Caco-2 (cell line): ENCODE data around the gene CCL8. TPM values are rescaled to one million over a fixed set of nuclear protein-coding genes. Genes with fewer than 3 reads are reported as not detected.

ENCODE experiments used
- BruUV-seq: library from RNA; stranded (reverse); fragments of 400-500 nt; replicated peaks from 2 replicates; lab custom pipeline; 2021; lab: Mats Ljungman, UMichigan
- CTCF ChIA-PET: fragments of 300-600 bp; sonication (Branson Sonifier 250); formaldehyde crosslinking; loops from one replicate; lab custom pipeline; 2022; ENCODE audit warnings: antibody characterized with exemption; lab: Charles Lee
- POLR2A ChIA-PET: fragments of 300-600 bp; sonication (Branson Sonifier 250); formaldehyde crosslinking; loops from one replicate; lab custom pipeline; 2022; ENCODE audit warnings: antibody characterized with exemption; lab: Charles Lee
- DNase-seq, 2 experiments: peaks; one replicate each; pipeline versions ENCODE4 v3.0.0 to v3.0.0-alpha.2; 2020 to 2022
- H3K27me3 ChIP-seq: replicated peaks from 2 replicates; pipeline ENCODE4 v1.6.0; 2011; ENCODE audit warnings: low read length; ENCODE audit not compliant: control insufficient read depth, insufficient read depth
- H3K36me3 ChIP-seq: 2 replicates; pipeline ENCODE4 v1.5.1; 2011; ENCODE audit warnings: low read length; ENCODE audit not compliant: control insufficient read depth, insufficient read depth
- H3K4me1 ChIP-seq: fragments of 250-450 bp; sonication (Bioruptor Pico); 2 replicates; pipeline ENCODE4 v1.5.1; 2020; ENCODE audit warnings: mild to moderate bottlenecking
- H3K4me3 ChIP-seq: 2 replicates; pipeline ENCODE4 v1.5.1; 2011; ENCODE audit warnings: low read depth, mild to moderate bottlenecking, control low read depth, low read length
- H3K9me3 ChIP-seq: fragments of 250-450 bp; sonication (Bioruptor Pico); 2 replicates; pipeline ENCODE4 v1.5.1; 2020; ENCODE audit warnings: mild to moderate bottlenecking, moderate library complexity
- H3K27ac Mint-ChIP-seq: one replicate; pipeline ENCODE4 v1.8.0; 2022; ENCODE audit warnings: mixed read lengths; ENCODE audit not compliant: unreplicated experiment
- H3K27me3 Mint-ChIP-seq: one replicate; pipeline ENCODE4 v1.8.0; 2022; ENCODE audit warnings: mixed read lengths; ENCODE audit not compliant: insufficient read depth, unreplicated experiment
- H3K36me3 Mint-ChIP-seq: one replicate; pipeline ENCODE4 v1.8.0; 2022; ENCODE audit warnings: mild to moderate bottlenecking, mixed read lengths; ENCODE audit not compliant: insufficient read depth, unreplicated experiment
- H3K4me1 Mint-ChIP-seq: one replicate; pipeline ENCODE4 v1.8.0; 2022; ENCODE audit warnings: low read depth, mixed read lengths; ENCODE audit not compliant: unreplicated experiment
- H3K4me3 Mint-ChIP-seq: one replicate; pipeline ENCODE4 v1.8.0; 2022; ENCODE audit warnings: mild to moderate bottlenecking, moderate library complexity, mixed read lengths; ENCODE audit not compliant: unreplicated experiment
- H3K9me3 Mint-ChIP-seq: one replicate; pipeline ENCODE4 v1.8.0; 2022; ENCODE audit warnings: mixed read lengths; ENCODE audit not compliant: unreplicated experiment
- intact Hi-C: fragments of 100-400 bp; cut with micrococcal nuclease; formaldehyde crosslinking; loops from one replicate; pipeline ENCODE4 v1.10.0; 2022; ENCODE audit not compliant: unreplicated experiment
- total RNA-seq: library from RNA; stranded (reverse); gene quantifications from 2 replicates; pipeline ENCODE4 v1.2.3, GENCODE V29; 2022
- TF ChIP-seq, protein P1 (sequence below), 2 experiments: fragments of 200-600 bp in 1 of 2; IDR thresholded peaks; 1 replicate in 1 of 2; 2 replicates in 1 of 2; pipeline versions ENCODE4 v1.5.1 to v1.8.0; 2011 to 2022; ENCODE audit warnings: antibody characterized with exemption in 1 of 2, control low read depth in 1 of 2, inconsistent platforms in 1 of 2, low read depth in 1 of 2, low read length in 1 of 2, mild to moderate bottlenecking in 1 of 2, moderate library complexity in 1 of 2; ENCODE audit not compliant: insufficient read depth in 1 of 2, severe bottlenecking in 1 of 2, unreplicated experiment in 1 of 2

CCL8 gene
- total RNA-seq, 1 experiment from 2014 or later, result not detected

DNA sequence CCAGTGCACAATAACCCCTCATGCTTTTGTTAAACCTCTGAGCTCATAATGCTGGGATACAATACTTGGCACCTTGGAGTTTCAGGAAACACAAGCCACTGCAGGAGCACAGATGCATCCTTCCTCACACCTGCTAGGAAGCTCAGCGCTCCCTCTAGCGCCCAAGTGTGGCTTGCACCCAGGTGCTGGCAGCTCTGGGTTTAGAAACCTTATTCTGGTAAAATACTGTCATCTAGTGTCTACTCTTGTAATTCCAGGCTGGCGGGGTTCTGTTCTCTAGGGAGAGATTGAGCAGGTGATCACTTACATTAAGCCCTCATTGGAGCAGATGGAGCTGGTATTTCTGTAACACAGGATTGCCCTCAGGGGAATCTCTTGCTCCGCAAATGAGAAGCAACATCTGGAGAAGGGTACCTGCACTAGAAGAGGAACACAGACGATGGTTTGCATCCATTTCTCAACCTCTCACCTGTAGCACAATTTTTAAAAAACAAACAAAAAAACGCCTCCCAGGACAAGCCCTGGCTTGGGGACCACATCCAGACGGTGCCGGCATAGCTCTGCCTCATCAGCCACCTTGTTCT is 42.3 kb downstream of the CCL8 start:
- no peaks in the 10 kb centered on the region for H3K9me3 ChIP-seq
- H3K36me3 Mint-ChIP-seq, result no peaks in the 10 kb centered on the region
- BruUV-seq, result no TSS peak
- H3K27me3 Mint-ChIP-seq, result peaks cover 11% of the 10 kb centered on the region
- intact Hi-C loops, result loop anchor here (1.0 to 5.0 kb wide), 3 partner anchors 44 to 190 kb away; partner anchors contain the start of gene CCL8
- TF ChIP-seq, protein P1, sequence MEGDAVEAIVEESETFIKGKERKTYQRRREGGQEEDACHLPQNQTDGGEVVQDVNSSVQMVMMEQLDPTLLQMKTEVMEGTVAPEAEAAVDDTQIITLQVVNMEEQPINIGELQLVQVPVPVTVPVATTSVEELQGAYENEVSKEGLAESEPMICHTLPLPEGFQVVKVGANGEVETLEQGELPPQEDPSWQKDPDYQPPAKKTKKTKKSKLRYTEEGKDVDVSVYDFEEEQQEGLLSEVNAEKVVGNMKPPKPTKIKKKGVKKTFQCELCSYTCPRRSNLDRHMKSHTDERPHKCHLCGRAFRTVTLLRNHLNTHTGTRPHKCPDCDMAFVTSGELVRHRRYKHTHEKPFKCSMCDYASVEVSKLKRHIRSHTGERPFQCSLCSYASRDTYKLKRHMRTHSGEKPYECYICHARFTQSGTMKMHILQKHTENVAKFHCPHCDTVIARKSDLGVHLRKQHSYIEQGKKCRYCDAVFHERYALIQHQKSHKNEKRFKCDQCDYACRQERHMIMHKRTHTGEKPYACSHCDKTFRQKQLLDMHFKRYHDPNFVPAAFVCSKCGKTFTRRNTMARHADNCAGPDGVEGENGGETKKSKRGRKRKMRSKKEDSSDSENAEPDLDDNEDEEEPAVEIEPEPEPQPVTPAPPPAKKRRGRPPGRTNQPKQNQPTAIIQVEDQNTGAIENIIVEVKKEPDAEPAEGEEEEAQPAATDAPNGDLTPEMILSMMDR (IDR thresholded peaks at IDR 0.05; ENCODE audit: insufficient read depth in 1 of 2, low read depth in 1 of 2, low read length in 1 of 2, severe bottlenecking in 1 of 2, unreplicated experiment in 1 of 2), result peak; percentile 98 to 99
- H3K36me3 ChIP-seq, result no peaks in the 10 kb centered on the region
- ChIA-PET CTCF (interaction anchor here (0.6 to 4.3 kb wide), 37 partner anchors 8 to 892 kb away, joined by 3 to 118 read pairs (median 4); partner anchors contain the start of genes CCL2 and CCL8), POLR2A (no interaction called here)
- H3K4me3 ChIP-seq, result no peak overlapping the region
- H3K27ac Mint-ChIP-seq, result no peak overlapping the region
- no peak overlapping the region for H3K4me3 Mint-ChIP-seq
- peak; percentile 93 for DNase-seq
- peaks cover 5% of the 10 kb centered on the region for H3K4me1 Mint-ChIP-seq
- no peaks in the 10 kb centered on the region for H3K9me3 Mint-ChIP-seq
- H3K27me3 ChIP-seq, result no peaks in the 10 kb centered on the region
- H3K4me1 ChIP-seq, result peaks cover 11% of the 10 kb centered on the region; the same call in 1 of the 2 replicates

DNA sequence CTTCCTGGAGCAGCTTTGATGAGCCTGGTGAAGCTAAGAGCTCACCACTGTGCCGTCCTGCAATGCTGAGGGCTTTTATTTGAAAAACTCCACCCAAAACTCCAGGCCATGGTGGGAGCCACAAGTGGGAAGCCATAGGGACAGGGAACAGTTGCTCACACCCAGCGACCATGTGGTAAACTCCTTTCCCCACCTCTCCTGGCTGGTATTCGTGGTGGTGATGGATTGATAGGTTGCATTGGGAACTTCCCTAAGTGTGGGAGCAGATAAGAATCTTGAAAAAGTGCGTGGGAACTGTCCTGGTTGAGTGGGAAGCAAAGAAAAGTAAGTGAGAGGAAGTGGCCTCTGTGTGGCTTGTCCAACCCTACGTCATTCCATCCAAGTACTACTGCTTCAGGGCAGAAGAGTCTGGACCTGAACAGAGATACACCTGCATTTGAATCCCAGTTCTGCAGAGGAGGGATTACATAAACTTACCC is 44.0 kb downstream of the CCL8 start, which contains the start of gene CCL1:
TSS of gene CCL1 (minus strand) at position 51 of the 479 bp plus-strand sequence. CDS start 72 bp downstream, outside the sequence.
- H3K4me1 ChIP-seq, result peaks cover 11% of the 10 kb centered on the region; the same call in 1 of the 2 replicates
- no peak within 1 kb of the TSS for H3K4me3 ChIP-seq
- no TSS peak for BruUV-seq
- peaks cover 14% of the 10 kb centered on the region for H3K27me3 Mint-ChIP-seq
- ChIA-PET CTCF (interaction anchor here (0.9 to 4.3 kb wide), 2 partner anchors 161 to 192 kb away, joined by 3 to 118 read pairs; no protein-coding TSS in a partner anchor), POLR2A (no interaction called here)
- DNase-seq, result no peak
- no peaks in the 10 kb centered on the region for H3K27me3 ChIP-seq
- no peaks in the 10 kb centered on the region for H3K9me3 Mint-ChIP-seq
- no peaks in the 10 kb centered on the region for H3K36me3 Mint-ChIP-seq
- peaks cover 5% of the 10 kb centered on the region for H3K4me1 Mint-ChIP-seq
- TF ChIP-seq, protein P1 (IDR thresholded peaks at IDR 0.05; ENCODE audit: insufficient read depth in 1 of 2, low read depth in 1 of 2, low read length in 1 of 2, severe bottlenecking in 1 of 2, unreplicated experiment in 1 of 2), result no peak
- no peaks in the 10 kb centered on the region for H3K9me3 ChIP-seq
- H3K36me3 ChIP-seq, result no peaks in the 10 kb centered on the region
- H3K4me3 Mint-ChIP-seq, result no peak within 1 kb of the TSS
- intact Hi-C loops, result loop anchor here (5.0 kb wide), 1 partner anchor 46 kb away; the partner anchor contains the start of gene CCL8
- H3K27ac Mint-ChIP-seq, result no peak within 1 kb of the TSS

DNA sequence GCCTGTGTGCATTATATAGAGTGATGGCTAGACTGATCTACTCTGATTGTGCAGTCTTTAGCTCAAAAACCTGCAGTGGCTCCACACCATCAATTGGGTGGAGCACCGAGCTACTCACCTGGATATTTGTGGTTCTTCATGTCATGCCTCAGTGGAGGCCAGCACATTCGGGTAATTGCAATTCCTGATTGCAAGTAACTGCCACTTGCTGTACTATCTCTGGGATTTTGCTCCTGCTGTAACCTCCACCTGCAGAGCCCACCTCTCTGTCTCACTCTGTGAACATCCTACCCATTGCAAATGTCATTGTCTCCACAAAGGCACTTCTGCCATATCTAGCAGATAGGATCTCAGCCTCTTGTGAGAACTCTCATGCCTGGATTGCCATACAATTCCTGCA is 45.5 kb downstream of the CCL8 start:
- ChIA-PET POLR2A (no interaction called here), CTCF (interaction anchor here (1.1 kb wide), 1 partner anchor 164 kb away, joined by 5 read pairs; no protein-coding TSS in a partner anchor)
- H3K4me3 ChIP-seq, result no peak overlapping the region
- Mint-ChIP-seq H3K36me3 (no peaks in the 10 kb centered on the region), H3K27me3 (peaks cover 14% of the 10 kb centered on the region), H3K4me1 (peaks cover 5% of the 10 kb centered on the region), H3K4me3 (no peak overlapping the region), H3K9me3 (no peaks in the 10 kb centered on the region), H3K27ac (no peak overlapping the region)
- no peaks in the 10 kb centered on the region for H3K27me3 ChIP-seq
- BruUV-seq, result no TSS peak
- intact Hi-C loops, result loop anchor here (5.0 kb wide), 1 partner anchor 47 kb away; the partner anchor contains the start of gene CCL8
- no peaks in the 10 kb centered on the region for H3K36me3 ChIP-seq
- TF ChIP-seq, protein P1 (IDR thresholded peaks at IDR 0.05; ENCODE audit: insufficient read depth in 1 of 2, low read depth in 1 of 2, low read length in 1 of 2, severe bottlenecking in 1 of 2, unreplicated experiment in 1 of 2), result no peak
- peaks cover 11% of the 10 kb centered on the region; the same call in 1 of the 2 replicates for H3K4me1 ChIP-seq
- no peak for DNase-seq
- no peaks in the 10 kb centered on the region for H3K9me3 ChIP-seq
